Lung microvascular endothelial cell (primary cell): ENCODE results near the gene DYRK1A. TPM values are rescaled to one million over a fixed set of nuclear protein-coding genes. Genes with fewer than 3 reads are reported as not detected.

Experiments used
- DNase-seq, 2 donors: peaks; one replicate each; pipeline versions ENCODE4 v3.0.0 to v3.0.0-alpha.2; 2010; ENCODE audit warnings: low read depth in 2 of 2
- total RNA-seq: library from RNA; depleted of rRNA; stranded (reverse); fragments of >200 nt; gene quantifications from 2 replicates; pipeline ENCODE4 v1.2.1, GENCODE V29; 2014

Gene DYRK1A
- total RNA-seq, 1 donor from 2014 or later, result 72.4 TPM

DNA sequence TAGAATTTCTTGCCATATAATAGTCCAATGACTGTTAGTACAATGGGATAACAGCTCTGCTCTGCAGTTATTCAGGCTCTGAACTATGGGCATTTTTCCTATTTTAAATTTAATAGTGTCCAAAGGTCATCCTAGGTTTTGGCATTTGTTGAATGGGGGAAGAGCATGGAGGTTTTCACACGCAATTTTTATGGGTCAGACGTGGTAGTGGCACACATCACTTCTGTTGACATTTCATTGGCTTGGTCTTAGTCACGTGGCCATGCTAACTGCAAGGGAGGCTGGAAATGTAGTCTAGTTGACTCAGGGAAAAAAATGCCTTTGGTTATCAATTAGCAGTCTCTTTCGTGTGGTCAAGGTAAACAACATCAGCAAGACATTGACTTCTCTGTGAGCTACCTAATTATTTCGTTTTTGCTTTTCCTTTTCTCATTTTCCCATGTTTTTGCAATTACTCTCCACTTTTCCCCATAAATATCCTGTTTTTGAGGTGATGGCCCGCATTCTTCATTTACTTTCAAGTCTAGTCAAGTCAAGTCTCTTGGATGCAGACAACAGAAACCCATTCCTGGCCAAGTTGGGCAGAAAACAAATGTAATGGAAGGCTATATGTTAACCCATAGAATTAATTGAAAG lies 82.8 kb downstream of the DYRK1A start:
- no peak for DNase-seq

- DNase-seq, result peak in 1 of 2 donors; percentile 50
These were observed 83.9 kb downstream of the DYRK1A start for GRCh38 chr21:37450445-37450941.

DNA sequence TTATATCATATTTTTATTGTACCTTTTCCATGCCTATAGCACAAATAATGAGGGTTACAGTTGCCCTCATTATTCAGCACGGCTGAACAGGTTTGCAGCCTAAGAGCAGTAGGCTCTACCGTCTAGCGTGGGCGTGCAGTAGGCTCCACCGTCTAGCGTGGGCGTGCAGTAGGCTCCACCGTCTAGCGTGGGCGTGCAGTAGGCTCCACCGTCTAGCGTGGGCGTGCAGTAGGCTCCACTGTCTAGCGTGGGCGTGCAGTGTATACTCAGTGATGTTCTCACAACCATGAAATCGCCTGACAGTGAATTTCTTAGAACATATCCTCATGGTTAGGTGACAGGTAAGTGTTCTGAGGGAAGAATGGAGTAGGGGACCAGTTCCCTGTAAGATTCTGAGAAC lies 84.9 kb downstream of the DYRK1A start:
- DNase-seq, result no peak

DNA sequence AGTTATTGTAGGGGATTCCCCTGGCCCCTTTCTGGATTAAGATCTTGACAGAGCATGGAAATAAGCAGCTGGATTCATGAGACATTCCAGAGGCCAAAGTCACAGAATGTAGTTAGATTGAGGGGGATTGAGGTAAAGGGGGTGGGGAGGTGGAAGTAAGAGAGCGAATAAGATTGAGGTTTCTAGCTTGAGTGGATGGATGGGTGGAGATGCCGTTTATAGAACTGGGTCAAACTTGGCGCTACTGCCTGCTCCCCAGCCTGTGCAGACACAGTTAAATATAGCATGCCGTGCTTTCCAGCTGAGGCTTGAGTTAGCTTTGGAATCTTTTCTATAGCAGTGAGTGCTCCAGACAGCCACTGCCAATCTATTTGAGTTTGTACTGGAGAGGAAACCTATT lies 85.7 kb downstream of the DYRK1A start:
- peak in 1 of 2 donors; percentile 66 for DNase-seq

DNA sequence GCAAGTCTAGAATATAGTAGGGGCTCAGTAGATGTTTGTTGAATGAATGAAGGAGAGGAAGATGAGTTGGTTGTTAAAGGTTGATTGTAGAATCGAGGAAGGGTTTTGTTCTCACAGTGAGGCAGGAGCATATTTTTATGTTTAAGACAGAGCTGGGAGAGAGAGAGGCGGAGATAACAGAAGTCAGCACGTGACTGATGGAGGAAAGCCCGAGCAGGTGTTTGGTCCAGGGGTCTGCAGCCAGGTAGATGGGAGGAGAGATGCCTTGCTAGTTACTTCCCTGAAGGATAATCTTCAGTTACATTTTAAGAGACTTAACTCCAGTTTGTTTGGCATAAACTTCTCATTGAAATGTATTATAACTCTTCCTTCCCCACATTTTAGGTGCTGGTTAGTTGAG lies 86.8 kb downstream of the DYRK1A start:
- no peak for DNase-seq

DNA sequence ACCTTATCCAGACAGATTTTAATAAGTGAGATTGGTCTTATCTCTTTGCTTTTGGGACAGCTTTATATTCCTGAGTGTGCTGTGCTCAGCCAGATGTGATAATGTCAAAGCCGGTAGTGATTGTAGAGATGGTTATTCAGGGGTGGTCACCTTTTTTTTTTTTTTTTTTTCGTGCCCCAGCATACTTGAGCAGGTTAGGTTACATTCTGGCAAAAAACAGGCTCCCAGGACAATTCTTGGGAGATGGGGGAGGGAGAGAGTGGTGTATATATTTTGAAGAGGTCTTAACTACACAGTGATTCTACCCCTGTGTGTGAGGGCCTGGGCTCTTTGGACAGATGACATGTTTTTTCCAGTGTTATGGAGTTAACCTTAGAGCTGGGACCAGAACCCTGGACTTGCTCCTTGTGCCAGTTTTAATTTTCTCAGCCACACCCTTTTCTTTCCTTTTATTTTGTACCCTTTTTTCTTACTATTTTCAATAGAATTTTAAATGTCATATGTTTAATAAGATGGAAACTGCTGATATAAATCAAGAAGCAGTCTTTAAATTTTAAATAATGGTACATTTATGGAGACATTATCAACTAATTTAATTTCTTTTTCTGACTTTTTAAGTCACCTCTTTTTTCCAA lies 88.4 kb downstream of the DYRK1A start:
- DNase-seq, result no peak

DNA sequence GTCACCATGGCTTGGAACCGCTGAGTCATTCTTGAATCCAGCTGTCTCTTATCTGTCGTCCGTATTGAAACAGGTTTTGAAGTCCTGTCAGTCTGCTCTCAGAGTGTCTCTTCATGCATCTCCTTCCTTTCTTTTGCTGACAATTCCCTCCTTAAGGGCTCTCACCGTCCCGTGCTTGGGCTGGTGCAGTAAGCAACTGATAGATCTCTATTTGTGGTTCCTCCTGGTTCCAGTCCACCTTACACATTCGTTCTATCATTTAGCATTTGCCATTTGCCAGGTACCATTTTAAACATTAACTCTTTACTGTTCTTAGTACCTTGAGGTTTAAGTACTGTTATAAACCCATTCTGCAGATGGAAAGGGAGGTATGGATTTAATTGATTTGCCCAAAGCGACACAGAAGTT lies 88.9 kb downstream of the DYRK1A start:
- DNase-seq, result peak; percentile 28 to 42

- DNase-seq, result peak in 1 of 2 donors; percentile 25
These were observed 92.2 kb downstream of the DYRK1A start for GRCh38 chr21:37458669-37459276.

GRCh38 chr21:37459575-37459974 lies 93.0 kb downstream of the DYRK1A start:
- peak in 1 of 2 donors; percentile 32 for DNase-seq

DNA sequence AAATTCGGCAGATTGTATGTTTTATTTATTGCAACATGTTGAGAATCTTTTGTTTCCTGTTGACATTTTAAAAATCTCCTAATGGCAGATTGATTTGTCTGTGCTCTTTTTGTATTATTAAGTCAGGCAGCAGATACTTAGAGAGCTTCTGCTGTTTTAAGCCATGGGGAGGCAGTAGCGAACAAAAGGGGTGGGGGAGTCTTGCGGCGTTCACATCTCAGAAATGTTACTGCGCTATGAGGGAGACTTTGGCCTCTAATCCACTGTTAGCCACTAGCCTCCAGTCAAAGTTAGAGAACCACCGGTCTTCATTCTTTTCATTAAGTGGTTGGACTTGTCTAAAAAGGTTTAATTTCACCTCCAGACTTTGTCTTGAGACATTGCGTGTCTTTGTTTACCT lies 93.6 kb downstream of the DYRK1A start:
- no peak for DNase-seq

GRCh38 chr21:37461479-37461878 lies 94.9 kb downstream of the DYRK1A start:
- peak in 1 of 2 donors; percentile 29 for DNase-seq

DNA sequence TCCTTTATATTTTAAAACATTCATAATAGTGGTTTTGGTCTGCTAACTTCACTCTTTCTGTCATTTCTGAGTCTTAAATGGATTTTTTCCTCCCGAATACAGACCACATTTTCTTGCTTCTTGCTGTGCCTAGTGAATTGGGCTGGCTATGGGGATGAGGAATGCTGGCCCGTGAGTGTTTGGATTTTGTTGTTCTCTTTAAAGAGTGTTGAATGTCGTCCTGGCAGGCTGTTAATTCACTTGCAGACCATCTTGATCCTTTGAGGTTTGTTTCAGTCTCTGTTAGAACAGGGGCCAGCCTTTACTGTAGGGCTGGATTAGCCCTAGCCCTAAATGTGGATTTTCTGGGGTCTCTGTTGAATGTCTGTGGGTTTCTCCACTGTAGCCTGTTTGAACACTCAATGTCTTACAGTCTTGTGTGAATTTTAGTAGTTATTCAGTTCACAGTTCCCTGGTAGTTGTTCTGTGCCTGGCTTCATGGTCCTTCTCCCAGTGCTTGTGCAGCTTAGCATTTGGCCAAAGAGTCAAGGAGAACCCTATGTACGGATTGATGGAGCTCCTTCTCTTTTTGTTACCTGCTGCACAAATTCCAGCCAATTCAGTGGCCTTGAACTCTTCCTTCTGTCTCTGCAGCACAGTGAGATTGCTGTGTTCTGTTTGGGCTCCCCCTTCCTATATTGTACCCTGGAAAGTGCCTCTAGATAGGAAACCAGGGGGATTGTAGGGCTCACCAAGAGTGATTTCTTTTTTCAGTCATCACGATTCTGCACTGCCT lies 95.7 kb downstream of the DYRK1A start:
- DNase-seq, result no peak

DNA sequence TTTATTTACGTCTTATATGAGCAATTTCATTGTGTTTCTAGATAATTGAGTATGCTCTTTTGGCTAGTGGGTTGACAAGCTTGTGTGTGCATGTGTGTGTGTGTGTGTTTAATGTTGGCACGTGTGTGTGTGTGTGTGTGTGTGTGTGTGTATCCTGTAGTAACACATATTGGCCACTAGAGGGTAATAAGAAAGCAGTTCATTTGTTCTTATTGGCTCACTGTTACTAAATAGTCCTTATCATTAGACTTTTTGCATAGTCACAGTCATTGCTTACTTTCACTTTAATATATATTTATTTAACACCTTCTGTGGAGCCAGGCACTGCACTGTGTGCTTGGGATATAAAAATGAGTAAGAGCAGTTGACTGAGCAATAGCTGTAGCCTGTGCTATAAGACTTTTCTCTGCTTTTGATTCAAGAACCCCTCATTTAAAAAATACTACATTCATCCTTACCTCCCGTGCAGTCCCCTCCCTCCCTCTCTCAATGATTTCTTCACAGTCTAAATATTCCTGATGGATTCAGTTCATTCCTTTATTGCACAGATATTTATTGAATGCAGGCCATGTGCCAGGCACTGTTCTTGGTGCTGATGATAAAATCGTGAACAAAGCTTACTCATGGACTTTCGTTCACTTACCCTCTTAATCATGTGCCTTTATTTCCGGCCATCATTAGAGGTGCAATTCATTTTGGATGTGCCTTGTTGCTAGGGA lies 96.7 kb downstream of the DYRK1A start:
- peak; percentile 58 to 61 for DNase-seq

- no peak for DNase-seq
These were observed 100.5 kb downstream of the DYRK1A start for GRCh38 chr21:37467082-37467481.

DNA sequence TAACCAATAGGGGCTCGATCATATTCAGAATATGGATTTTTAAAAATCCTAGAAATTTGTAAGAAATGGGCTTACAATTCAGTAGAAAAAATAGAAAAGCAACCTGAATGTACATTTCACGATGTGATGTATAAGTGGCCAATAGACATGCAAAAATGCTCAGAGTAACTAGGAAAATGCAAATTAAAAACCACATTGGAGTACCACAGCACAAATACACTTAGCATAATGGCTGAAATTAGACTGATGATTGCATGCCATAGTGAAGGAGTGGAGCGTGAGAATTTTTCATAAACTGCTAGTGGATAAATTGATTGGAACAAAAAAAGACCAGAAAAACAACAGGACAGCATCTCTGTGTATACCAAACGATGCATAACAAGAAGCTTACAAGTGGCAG lies 102.3 kb downstream of the DYRK1A start:
- DNase-seq, result no peak

GRCh38 chr21:37469441-37469840 lies 102.9 kb downstream of the DYRK1A start:
- no peak for DNase-seq

DNA sequence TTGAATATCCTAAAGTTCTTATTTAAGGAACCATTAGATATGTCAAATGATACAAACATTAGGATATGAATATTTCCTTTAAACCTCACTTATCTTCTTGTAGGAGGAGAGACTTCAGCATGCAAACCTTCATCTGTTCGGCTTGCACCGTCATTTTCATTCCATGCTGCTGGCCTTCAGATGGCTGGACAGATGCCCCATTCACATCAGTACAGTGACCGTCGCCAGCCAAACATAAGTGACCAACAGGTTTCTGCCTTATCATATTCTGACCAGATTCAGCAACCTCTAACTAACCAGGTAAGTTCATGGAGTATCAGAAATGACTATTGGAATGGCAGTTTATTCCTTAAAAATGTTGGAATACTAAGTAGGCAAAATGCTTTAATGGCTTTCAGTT lies 106.0 kb downstream of the DYRK1A start:
- DNase-seq, result no peak

DNA sequence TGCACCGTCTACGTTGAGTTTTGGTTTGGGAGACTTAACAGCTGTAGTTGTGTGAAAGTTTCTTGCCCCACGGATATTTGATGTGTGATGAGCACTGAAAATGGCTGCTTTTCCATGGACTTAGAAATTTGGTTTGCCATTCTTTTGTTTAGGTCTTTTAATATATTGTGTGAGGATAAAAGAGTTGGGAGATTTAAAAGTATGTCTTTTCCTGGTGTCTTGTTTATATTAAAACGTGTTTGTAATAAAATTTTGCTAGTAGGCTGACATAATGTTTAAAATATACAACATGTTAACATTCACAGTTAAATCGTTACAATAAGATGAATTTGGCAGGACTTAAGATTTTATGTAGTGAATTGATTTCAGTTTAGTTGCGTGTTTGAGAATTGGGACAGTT lies 106.9 kb downstream of the DYRK1A start:
- no peak for DNase-seq

GRCh38 chr21:37474342-37474741 lies 107.8 kb downstream of the DYRK1A start:
- no peak for DNase-seq

GRCh38 chr21:37475186-37475868 lies 108.8 kb downstream of the DYRK1A start:
- no peak for DNase-seq

DNA sequence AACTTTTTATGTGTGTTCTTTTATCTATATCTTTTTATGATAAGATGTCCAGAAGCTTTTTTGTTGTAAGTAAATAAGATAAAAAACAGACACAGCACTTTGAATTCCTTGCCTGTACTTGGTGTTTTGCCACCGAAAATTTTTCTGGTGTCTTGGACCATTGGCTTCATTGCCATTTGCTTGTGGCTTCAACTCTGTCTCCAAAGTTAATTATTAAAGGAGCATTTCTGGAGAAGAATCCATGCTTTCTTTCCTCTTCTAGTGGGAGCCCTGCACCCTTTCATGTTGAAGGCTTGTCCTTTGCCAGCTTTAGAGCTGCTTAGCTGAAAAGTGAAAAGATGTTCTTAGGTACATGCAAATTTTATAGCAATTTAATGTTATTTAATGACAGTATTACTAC lies 112.2 kb downstream of the DYRK1A start:
- DNase-seq, result no peak
